ENCODE measurements around the gene GALK1.

DNA sequence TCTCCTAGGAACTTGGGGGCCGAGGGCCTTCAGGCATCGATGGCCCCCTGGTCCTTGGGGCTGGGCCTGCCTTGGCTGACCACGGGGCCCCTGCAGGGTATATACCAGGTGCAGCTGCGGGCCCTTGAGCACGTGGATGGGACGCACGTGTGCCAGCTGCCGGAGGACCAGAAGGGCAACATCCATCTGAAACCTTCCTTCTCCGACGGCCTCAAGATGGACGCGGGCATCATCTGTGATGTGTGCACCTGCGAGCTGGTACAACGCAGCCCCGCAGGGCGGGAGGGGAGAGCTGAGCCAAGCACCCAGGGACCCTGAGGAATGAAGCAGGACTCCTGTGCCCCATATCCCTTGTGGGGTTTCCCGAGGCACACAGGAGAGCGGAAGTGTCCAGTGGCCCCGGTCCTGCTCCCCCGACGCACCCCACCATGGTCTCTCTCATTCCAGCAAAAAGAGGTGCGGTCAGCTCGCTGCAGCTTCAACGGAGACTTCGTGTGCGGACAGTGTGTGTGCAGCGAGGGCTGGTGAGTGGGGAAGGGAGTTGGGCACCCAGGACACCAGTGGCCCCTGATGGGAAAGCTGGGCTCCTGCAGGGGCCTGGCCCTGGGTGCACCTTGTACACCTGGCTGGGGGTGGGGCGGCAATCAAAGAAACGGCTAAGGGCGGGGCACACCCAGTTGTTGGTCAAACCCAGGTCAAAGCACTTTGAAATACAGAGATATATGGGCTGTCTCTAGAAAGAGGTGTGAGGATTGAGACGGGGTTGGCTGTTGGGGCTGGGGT lies 33.1 kb downstream of the GALK1 start:
- no peak for TF ChIP-seq POLR2AphosphoS5 (IDR thresholded peaks at IDR 0.05; ENCODE audit: borderline replicate concordance, low read depth, low read length)
- no peak for TF ChIP-seq EZH2 (IDR thresholded peaks at IDR 0.05)
- no peak for TF ChIP-seq FOXP2 (optimal IDR thresholded peaks at IDR 0.05; ENCODE audit: control extremely low read depth, extremely low read length, insufficient read depth)

All from SK-N-MC (cell line).